ENCODE measurements around the gene MOB3A. TPM values are rescaled to one million over a fixed set of nuclear protein-coding genes. Genes with fewer than 3 reads are reported as not detected.

The MOB3A gene
- total RNA-seq, 2 donors from 2014 or later = 20.9 to 21.8 TPM

DNA sequence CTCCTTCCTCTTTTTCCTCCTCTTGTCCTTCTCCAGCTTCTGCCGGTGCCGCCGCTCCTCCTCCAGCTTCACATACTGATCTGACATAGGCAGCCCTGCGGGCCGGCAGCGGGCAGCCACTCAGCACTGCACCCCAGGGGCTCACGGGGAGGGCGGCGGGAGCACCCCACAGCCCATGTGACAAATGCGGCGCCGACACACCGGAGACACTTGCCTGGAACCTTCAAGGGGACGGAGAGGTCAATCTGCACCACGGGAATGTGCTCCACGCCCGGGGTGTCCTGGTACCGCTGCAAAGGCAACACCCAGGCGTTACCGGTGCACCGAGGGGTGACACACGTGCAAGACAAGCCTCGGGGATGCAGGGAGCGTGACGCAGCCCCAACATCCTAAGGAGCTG lies 19.2 kb upstream of the MOB3A start:
- H3K27ac Mint-ChIP-seq = no peak overlapping the region
- no peaks in the 10 kb centered on the region for H3K27me3 Mint-ChIP-seq (ENCODE audit: insufficient read depth)
- peaks cover 58% of the 10 kb centered on the region for H3K36me3 Mint-ChIP-seq (ENCODE audit: low read depth)
- Histone ChIP-seq H3K9ac (ENCODE audit: extremely low read depth, low read length, poor library complexity, severe bottlenecking) (no peak overlapping the region), H3K27ac (ENCODE audit: low read depth, low read length) (no peak overlapping the region), H3K36me3 (ENCODE audit: control insufficient read depth, insufficient read depth, low read length) (peaks cover 59% of the 10 kb centered on the region), H3K4me3 (ENCODE audit: low read length) (no peak overlapping the region), H3K4me1 (ENCODE audit: control insufficient read depth, insufficient read depth, low read length) (no peaks in the 10 kb centered on the region), H3K27me3 (ENCODE audit: control insufficient read depth, insufficient read depth, low read length, poor library complexity, severe bottlenecking) (no peaks in the 10 kb centered on the region), H3K9me3 (ENCODE audit: control insufficient read depth, low read length) (no peaks in the 10 kb centered on the region)
- DNase-seq = no peak
- H3K4me1 Mint-ChIP-seq = no peaks in the 10 kb centered on the region
- no peak overlapping the region for H3K4me3 Mint-ChIP-seq
- TF ChIP-seq, protein P1, sequence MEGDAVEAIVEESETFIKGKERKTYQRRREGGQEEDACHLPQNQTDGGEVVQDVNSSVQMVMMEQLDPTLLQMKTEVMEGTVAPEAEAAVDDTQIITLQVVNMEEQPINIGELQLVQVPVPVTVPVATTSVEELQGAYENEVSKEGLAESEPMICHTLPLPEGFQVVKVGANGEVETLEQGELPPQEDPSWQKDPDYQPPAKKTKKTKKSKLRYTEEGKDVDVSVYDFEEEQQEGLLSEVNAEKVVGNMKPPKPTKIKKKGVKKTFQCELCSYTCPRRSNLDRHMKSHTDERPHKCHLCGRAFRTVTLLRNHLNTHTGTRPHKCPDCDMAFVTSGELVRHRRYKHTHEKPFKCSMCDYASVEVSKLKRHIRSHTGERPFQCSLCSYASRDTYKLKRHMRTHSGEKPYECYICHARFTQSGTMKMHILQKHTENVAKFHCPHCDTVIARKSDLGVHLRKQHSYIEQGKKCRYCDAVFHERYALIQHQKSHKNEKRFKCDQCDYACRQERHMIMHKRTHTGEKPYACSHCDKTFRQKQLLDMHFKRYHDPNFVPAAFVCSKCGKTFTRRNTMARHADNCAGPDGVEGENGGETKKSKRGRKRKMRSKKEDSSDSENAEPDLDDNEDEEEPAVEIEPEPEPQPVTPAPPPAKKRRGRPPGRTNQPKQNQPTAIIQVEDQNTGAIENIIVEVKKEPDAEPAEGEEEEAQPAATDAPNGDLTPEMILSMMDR (conservative IDR thresholded peaks at IDR 0.05) = no peak
- WGBS, 2 experiments (ENCODE audit: insufficient coverage in 1 of 2, insufficient read length in 1 of 2) = 96 to 97% methylated on average over 14 to 25 of the region's 25 CpGs
- no peaks in the 10 kb centered on the region for H3K9me3 Mint-ChIP-seq

DNA sequence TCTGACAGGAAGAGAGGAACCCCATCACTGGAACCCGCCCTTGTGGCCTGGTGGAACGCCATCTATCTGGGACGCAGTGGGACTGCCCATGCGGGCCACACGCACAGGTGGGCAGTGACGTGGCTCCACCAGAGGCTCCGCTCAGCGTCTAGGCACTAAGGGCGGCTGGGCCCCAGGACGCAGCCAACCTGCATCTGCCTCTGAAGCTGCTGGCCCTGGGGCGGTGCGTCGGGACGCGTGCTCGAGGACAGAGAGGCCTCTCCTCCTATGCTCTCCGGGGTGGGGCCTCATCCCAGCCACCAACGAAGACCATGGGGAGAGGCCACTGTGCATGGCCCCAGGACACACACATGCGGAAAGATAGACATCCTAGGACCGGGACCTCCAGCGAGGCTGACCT lies 18.7 kb upstream of the MOB3A start:
- no peaks in the 10 kb centered on the region for H3K4me1 ChIP-seq (ENCODE audit: control insufficient read depth, insufficient read depth, low read length)
- no peak overlapping the region for H3K27ac ChIP-seq (ENCODE audit: low read depth, low read length)
- TF ChIP-seq, protein P1 (conservative IDR thresholded peaks at IDR 0.05) = no peak
- H3K27me3 Mint-ChIP-seq (ENCODE audit: insufficient read depth) = no peaks in the 10 kb centered on the region
- H3K36me3 ChIP-seq (ENCODE audit: control insufficient read depth, insufficient read depth, low read length) = peaks cover 55% of the 10 kb centered on the region
- 96 to 98% methylated on average over 15 to 21 of the region's 21 CpGs for WGBS, 2 experiments (ENCODE audit: insufficient coverage in 1 of 2, insufficient read length in 1 of 2)
- H3K27me3 ChIP-seq (ENCODE audit: control insufficient read depth, insufficient read depth, low read length, poor library complexity, severe bottlenecking) = no peaks in the 10 kb centered on the region
- no peak overlapping the region for H3K4me3 Mint-ChIP-seq
- no peak overlapping the region for H3K27ac Mint-ChIP-seq
- H3K9me3 ChIP-seq (ENCODE audit: control insufficient read depth, low read length) = no peaks in the 10 kb centered on the region
- DNase-seq = no peak
- H3K9ac ChIP-seq (ENCODE audit: extremely low read depth, low read length, poor library complexity, severe bottlenecking) = no peak overlapping the region
- peaks cover 56% of the 10 kb centered on the region for H3K36me3 Mint-ChIP-seq (ENCODE audit: low read depth)
- no peaks in the 10 kb centered on the region for H3K9me3 Mint-ChIP-seq
- no peak overlapping the region for H3K4me3 ChIP-seq (ENCODE audit: low read length)
- no peaks in the 10 kb centered on the region for H3K4me1 Mint-ChIP-seq

DNA sequence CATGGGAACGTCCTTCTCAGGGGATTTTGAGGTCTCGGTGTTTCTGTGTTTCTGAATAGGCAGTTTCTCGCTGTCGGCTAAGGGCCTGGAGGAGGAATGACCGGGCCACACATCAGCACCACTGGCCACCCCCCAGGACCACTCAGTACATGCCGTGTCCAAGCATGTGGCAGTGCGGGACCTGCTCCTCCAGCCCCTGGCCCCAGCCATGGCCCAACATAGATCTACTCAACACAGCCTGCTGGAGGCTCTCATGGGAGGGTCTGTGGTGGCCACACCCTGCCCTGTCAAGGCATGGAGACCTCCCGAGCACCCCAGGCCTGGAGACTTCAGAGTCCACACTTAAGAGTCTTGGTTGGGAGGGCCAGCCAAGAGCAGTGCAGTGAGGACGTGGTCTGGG lies 18.1 kb upstream of the MOB3A start:
- Histone ChIP-seq H3K9ac (ENCODE audit: extremely low read depth, low read length, poor library complexity, severe bottlenecking) (no peak overlapping the region), H3K4me1 (ENCODE audit: control insufficient read depth, insufficient read depth, low read length) (no peaks in the 10 kb centered on the region), H3K4me3 (ENCODE audit: low read length) (no peak overlapping the region), H3K36me3 (ENCODE audit: control insufficient read depth, insufficient read depth, low read length) (peaks cover 54% of the 10 kb centered on the region), H3K27me3 (ENCODE audit: control insufficient read depth, insufficient read depth, low read length, poor library complexity, severe bottlenecking) (no peaks in the 10 kb centered on the region), H3K9me3 (ENCODE audit: control insufficient read depth, low read length) (no peaks in the 10 kb centered on the region), H3K27ac (ENCODE audit: low read depth, low read length) (no peak overlapping the region)
- no peak for DNase-seq
- TF ChIP-seq, protein P1 (conservative IDR thresholded peaks at IDR 0.05) = no peak
- no peak overlapping the region for H3K4me3 Mint-ChIP-seq
- no peaks in the 10 kb centered on the region for H3K4me1 Mint-ChIP-seq
- H3K36me3 Mint-ChIP-seq (ENCODE audit: low read depth) = peaks cover 60% of the 10 kb centered on the region
- WGBS, 2 experiments (ENCODE audit: insufficient coverage in 1 of 2, insufficient read length in 1 of 2) = 90 to 94% methylated on average over 2 to 9 of the region's 9 CpGs
- H3K27me3 Mint-ChIP-seq (ENCODE audit: insufficient read depth) = no peaks in the 10 kb centered on the region
- H3K9me3 Mint-ChIP-seq = no peaks in the 10 kb centered on the region
- H3K27ac Mint-ChIP-seq = no peak overlapping the region
